ENCODE measurements around the gene VSIG10L. TPM values are rescaled to one million over a fixed set of nuclear protein-coding genes. Genes with fewer than 3 reads are reported as not detected.

VSIG10L gene
- total RNA-seq, 1 experiment from 2014 or later = 3.0 TPM

DNA sequence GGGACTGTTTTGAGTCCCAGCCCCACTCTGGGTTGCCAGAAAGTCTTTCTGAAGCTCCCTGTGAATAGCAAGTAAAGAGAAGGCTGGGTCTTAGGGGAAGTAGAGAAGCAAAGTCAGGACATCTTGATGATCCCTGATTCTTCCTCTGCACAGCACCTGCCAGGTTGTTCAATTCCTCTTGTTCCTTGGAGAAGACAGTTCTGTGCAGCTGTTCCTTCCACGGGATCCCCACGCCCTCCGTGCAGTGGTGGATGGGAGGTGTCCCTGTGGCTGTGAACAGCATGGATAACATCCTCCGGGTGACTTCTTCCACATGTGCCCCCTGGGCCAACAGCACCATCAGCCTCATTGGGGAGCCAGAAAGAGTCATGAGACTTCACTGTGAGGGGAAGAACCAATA lies 59.6 kb downstream of the VSIG10L start:
- Mint-ChIP-seq H3K27me3 (ENCODE audit: unreplicated experiment) (peaks cover 63% of the 10 kb centered on the region), H3K27ac (ENCODE audit: unreplicated experiment) (no peak overlapping the region), H3K4me1 (ENCODE audit: low read depth, unreplicated experiment) (no peaks in the 10 kb centered on the region), H3K4me3 (ENCODE audit: low read depth, unreplicated experiment) (no peak overlapping the region), H3K9me3 (ENCODE audit: low read depth, unreplicated experiment) (no peaks in the 10 kb centered on the region), H3K36me3 (ENCODE audit: insufficient read depth, unreplicated experiment) (no peaks in the 10 kb centered on the region)
- CTCF ChIA-PET = interaction anchor here (0.6 kb wide), 1 partner anchor 374 kb away, joined by 6 read pairs; no protein-coding TSS in a partner anchor
- no TSS peak for BruUV-seq (replicated peaks)
- intact Hi-C loops (cut with micrococcal nuclease; ENCODE audit: unreplicated experiment) = no loop called here
- no peak for DNase-seq
- TF ChIP-seq, protein P1, sequence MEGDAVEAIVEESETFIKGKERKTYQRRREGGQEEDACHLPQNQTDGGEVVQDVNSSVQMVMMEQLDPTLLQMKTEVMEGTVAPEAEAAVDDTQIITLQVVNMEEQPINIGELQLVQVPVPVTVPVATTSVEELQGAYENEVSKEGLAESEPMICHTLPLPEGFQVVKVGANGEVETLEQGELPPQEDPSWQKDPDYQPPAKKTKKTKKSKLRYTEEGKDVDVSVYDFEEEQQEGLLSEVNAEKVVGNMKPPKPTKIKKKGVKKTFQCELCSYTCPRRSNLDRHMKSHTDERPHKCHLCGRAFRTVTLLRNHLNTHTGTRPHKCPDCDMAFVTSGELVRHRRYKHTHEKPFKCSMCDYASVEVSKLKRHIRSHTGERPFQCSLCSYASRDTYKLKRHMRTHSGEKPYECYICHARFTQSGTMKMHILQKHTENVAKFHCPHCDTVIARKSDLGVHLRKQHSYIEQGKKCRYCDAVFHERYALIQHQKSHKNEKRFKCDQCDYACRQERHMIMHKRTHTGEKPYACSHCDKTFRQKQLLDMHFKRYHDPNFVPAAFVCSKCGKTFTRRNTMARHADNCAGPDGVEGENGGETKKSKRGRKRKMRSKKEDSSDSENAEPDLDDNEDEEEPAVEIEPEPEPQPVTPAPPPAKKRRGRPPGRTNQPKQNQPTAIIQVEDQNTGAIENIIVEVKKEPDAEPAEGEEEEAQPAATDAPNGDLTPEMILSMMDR (IDR thresholded peaks at IDR 0.05; ENCODE audit: unreplicated experiment) = no peak

Other genes with a start within 250 kb of the VSIG10L start
- 11.3 and 12.0 TPM in 2 replicates for gene CTU1, start 233.7 kb downstream of the VSIG10L start, total RNA-seq (2022)
- gene SIGLEC9, start 217.2 kb downstream of the VSIG10L start, total RNA-seq (2022) = not detected in 2 replicates
- gene SIGLEC7, start 199.8 kb downstream of the VSIG10L start, total RNA-seq (2022) = not detected in 2 replicates
- gene CD33, start 117.1 kb downstream of the VSIG10L start, total RNA-seq (2022) = not detected in 2 replicates
- not detected in 2 replicates for gene SIGLECL1, start 91.1 kb downstream of the VSIG10L start, total RNA-seq (2022)
- gene IGLON5, start 30.5 kb downstream of the VSIG10L start, total RNA-seq (2022) = not detected in 2 replicates
- gene ETFB, start 24.2 kb upstream of the VSIG10L start, total RNA-seq (2022) = 203 and 213 TPM in 2 replicates
- 1.1 and 1.2 TPM in 2 replicates for gene CLDND2, start 26.9 kb upstream of the VSIG10L start, total RNA-seq (2022)
- gene NKG7, start 30.5 kb upstream of the VSIG10L start, total RNA-seq (2022) = not detected in 2 replicates
- not detected in 2 replicates for gene LIM2, start 45.8 kb upstream of the VSIG10L start, total RNA-seq (2022)
- gene C19orf84, start 48.5 kb upstream of the VSIG10L start, total RNA-seq (2022) = not detected in 2 replicates
- not detected in 2 replicates for gene SIGLEC10, start 75.5 kb upstream of the VSIG10L start, total RNA-seq (2022)
- gene SIGLEC8, start 116.3 kb upstream of the VSIG10L start, total RNA-seq (2022) = not detected in 2 replicates
- gene CEACAM18, start 136.4 kb upstream of the VSIG10L start, total RNA-seq (2022) = not detected in 2 replicates
- gene SIGLEC12, start 159.7 kb upstream of the VSIG10L start, total RNA-seq (2022) = not detected in 2 replicates
- gene SIGLEC6, start 189.5 kb upstream of the VSIG10L start, total RNA-seq (2022) = not detected in 2 replicates
- 10.2 and 16.1 TPM in 2 replicates for gene ZNF175, start 229.1 kb upstream of the VSIG10L start, total RNA-seq (2022)

All from Calu3 (cell line).